ENCODE data around the gene GSTA2.
"Not testable (repeated sequence)": the region's sequence is repeated elsewhere in the genome, so short reads cannot be mapped to it uniquely, and the experiment has no call there.

DNA sequence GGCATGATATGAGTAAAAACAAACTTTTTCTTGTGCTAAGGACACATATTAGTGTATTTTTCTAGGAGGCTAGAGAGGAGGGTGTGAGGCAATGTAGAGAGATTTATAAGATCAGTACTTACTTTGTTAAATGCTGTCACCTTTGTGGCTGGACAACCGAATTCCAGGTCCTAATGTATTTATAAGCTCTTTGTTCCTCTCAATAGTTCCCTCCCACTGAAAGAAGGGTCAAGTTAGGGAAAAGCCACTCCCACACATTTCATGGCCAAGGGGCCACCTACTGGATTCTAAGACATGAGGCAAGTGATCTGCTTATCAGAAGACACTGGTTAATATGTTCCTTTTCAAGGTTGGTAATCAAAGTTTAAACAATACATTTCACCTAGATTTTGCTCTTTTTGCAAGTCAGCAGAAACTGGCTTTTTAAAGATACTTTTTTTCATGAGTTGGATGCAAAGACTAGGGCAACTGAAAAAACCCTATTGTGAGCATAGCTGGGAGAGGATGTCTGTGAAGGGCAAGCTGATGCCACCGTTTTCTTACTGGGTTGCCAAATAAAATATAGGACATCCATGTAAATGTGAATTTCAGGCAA is at the start of gene GSTA2:
- TF ChIP-seq, protein P1, sequence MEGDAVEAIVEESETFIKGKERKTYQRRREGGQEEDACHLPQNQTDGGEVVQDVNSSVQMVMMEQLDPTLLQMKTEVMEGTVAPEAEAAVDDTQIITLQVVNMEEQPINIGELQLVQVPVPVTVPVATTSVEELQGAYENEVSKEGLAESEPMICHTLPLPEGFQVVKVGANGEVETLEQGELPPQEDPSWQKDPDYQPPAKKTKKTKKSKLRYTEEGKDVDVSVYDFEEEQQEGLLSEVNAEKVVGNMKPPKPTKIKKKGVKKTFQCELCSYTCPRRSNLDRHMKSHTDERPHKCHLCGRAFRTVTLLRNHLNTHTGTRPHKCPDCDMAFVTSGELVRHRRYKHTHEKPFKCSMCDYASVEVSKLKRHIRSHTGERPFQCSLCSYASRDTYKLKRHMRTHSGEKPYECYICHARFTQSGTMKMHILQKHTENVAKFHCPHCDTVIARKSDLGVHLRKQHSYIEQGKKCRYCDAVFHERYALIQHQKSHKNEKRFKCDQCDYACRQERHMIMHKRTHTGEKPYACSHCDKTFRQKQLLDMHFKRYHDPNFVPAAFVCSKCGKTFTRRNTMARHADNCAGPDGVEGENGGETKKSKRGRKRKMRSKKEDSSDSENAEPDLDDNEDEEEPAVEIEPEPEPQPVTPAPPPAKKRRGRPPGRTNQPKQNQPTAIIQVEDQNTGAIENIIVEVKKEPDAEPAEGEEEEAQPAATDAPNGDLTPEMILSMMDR (IDR thresholded peaks at IDR 0.05; ENCODE audit: poor library complexity), result not testable (repeated sequence)
- not testable (repeated sequence) for TF ChIP-seq EZH2 (IDR thresholded peaks at IDR 0.05; ENCODE audit: borderline replicate concordance); EZH2phosphoT487 (IDR thresholded peaks at IDR 0.05; ENCODE audit: low read depth, severe bottlenecking, unreplicated experiment)

Measured in hepatocyte (in vitro differentiated cells).